Retinal pigment epithelial cell (primary cell): Measurements from ENCODE around the gene SNRK.

ENCODE experiments used
- DNase-seq: peaks from one replicate; pipeline ENCODE4 v3.0.0-alpha.2; 2010; ENCODE audit warnings: low read depth
- H3K4me3 ChIP-seq: 2 replicates; pipeline ENCODE4 v1.5.1; 2011; ENCODE audit warnings: mild to moderate bottlenecking, low read length, control low read depth, moderate library complexity
- CTCF ChIP-seq: conservative IDR thresholded peaks from 2 replicates; pipeline ENCODE4 v1.5.1; 2011; ENCODE audit warnings: low read depth, low read length, control low read depth, inconsistent platforms

Gene SNRK

GRCh38 chr3:43286115-43286840, at the start of gene SNRK:
Gene SNRK (plus strand): TSS chr3:43286540. CDS start chr3:43303204, 16,664 bp downstream.
- peak within 1 kb of the TSS; percentile 93 for H3K4me3 ChIP-seq
- peak; percentile 41 for TF ChIP-seq CTCF
- no peak for DNase-seq

GRCh38 chr3:43238801-43239200, 47.5 kb upstream of the SNRK start:
- no peak for TF ChIP-seq CTCF
- H3K4me3 ChIP-seq = no peak overlapping the region
- no peak for DNase-seq

GRCh38 chr3:43239755-43240154, 46.6 kb upstream of the SNRK start:
- no peak overlapping the region for H3K4me3 ChIP-seq
- DNase-seq = no peak
- no peak for TF ChIP-seq CTCF

- TF ChIP-seq CTCF = no peak
- DNase-seq = no peak
- no peak overlapping the region for H3K4me3 ChIP-seq
Observed at GRCh38 chr3:43243590-43244587, 42.5 kb upstream of the SNRK start.

- no peak for TF ChIP-seq CTCF
- no peak for DNase-seq
- H3K4me3 ChIP-seq = no peak overlapping the region
Observed at GRCh38 chr3:43244694-43245093, 41.6 kb upstream of the SNRK start.

- TF ChIP-seq CTCF = no peak
- no peak for DNase-seq
- H3K4me3 ChIP-seq = no peak overlapping the region
Observed at GRCh38 chr3:43246976-43247375, 39.4 kb upstream of the SNRK start.
